Mucosa of stomach (tissue), 1 donor: Measurements from ENCODE around the gene GDF11.
A peak's percentile ranks its signal among the peaks of the same experiment; 100 is the strongest.

ENCODE experiments used
- H3K27me3 ChIP-seq: one replicate; pipeline ENCODE4 v1.7.0; 2013; ENCODE audit warnings: mild to moderate bottlenecking, low read length; ENCODE audit not compliant: control insufficient read depth, insufficient read depth
- H3K36me3 ChIP-seq: one replicate; pipeline ENCODE4 v1.7.0; 2013; ENCODE audit warnings: low read length; ENCODE audit not compliant: control insufficient read depth, insufficient read depth
- H3K4me1 ChIP-seq: one replicate; pipeline ENCODE4 v1.7.0; 2013; ENCODE audit warnings: mild to moderate bottlenecking, low read length; ENCODE audit not compliant: control insufficient read depth, insufficient read depth
- H3K4me3 ChIP-seq: one replicate; pipeline ENCODE4 v1.7.0; 2013; ENCODE audit warnings: low read length
- H3K9ac ChIP-seq: one replicate; pipeline ENCODE4 v1.7.0; 2013; ENCODE audit warnings: mild to moderate bottlenecking, low read length, moderate library complexity
- H3K9me3 ChIP-seq: one replicate; pipeline ENCODE4 v1.7.0; 2013; ENCODE audit warnings: mild to moderate bottlenecking, low read length, moderate library complexity; ENCODE audit not compliant: control insufficient read depth
- donor health status: Pancreatic carcinoma.

GDF11 gene

DNA sequence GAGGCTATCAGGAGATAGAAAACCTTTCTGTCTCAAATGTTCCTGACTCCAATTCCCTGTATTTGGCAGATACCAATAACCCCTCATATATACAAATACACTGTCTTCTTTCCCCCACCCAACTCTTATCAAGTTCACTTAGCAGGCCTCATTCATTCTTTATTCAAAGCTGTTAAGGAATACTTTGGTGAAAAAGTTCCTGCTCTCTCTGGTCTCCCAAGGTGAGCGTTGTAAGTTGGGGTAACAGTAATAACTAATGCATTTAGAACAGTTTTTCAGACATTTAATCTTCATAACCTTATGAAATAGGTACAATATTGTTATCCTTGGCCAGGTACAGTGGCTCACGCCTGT is 3.9 kb upstream of the GDF11 start:
- Histone ChIP-seq H3K4me3 (no peak overlapping the region), H3K9me3 (no peaks in the 10 kb centered on the region), H3K36me3 (no peaks in the 10 kb centered on the region), H3K9ac (no peak overlapping the region), H3K27me3 (peaks cover 13% of the 10 kb centered on the region), H3K4me1 (peaks cover 22% of the 10 kb centered on the region)

DNA sequence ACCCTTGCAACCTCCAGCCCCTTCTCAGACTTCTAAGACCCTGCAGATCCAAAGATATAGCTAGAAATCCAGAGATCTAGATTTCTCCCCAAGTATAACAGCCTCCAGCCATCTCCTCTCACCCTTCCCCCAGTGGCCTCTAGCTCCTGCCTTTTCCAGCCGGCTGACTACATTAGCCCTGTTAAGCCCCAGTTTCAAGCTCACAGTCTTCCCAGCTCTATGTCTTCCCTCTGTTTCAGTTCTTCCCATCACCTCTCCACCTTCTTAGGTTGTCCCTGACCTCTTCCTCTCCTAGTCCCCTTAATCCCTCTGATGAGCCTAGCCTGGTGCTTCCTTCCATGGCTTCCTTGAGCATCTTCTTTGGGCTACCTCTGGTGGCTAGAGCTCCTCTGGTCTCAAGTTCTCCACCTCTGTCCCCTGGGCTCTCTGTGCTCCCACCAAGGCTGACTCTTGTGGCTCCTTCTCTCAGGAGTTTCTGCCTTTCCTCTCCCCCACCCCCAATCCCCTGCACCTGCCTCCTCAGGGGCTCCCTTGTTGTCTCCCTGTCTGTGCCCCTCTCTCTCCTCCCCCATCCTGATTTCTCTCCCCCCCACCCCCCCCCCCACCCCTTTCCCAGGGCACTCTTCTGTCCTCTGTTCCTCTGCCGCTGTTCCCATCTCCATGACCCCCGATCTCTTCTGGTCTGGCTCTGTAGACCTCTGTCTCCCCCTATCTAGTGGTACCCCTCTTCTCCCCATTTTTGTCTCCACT is 816 bp upstream of the GDF11 start:
- H3K9me3 ChIP-seq = no peaks in the 10 kb centered on the region
- peaks cover 21% of the 10 kb centered on the region for H3K27me3 ChIP-seq
- no peaks in the 10 kb centered on the region for H3K36me3 ChIP-seq
- no peak overlapping the region for H3K9ac ChIP-seq
- H3K4me3 ChIP-seq = no peak overlapping the region
- peaks cover 23% of the 10 kb centered on the region for H3K4me1 ChIP-seq

DNA sequence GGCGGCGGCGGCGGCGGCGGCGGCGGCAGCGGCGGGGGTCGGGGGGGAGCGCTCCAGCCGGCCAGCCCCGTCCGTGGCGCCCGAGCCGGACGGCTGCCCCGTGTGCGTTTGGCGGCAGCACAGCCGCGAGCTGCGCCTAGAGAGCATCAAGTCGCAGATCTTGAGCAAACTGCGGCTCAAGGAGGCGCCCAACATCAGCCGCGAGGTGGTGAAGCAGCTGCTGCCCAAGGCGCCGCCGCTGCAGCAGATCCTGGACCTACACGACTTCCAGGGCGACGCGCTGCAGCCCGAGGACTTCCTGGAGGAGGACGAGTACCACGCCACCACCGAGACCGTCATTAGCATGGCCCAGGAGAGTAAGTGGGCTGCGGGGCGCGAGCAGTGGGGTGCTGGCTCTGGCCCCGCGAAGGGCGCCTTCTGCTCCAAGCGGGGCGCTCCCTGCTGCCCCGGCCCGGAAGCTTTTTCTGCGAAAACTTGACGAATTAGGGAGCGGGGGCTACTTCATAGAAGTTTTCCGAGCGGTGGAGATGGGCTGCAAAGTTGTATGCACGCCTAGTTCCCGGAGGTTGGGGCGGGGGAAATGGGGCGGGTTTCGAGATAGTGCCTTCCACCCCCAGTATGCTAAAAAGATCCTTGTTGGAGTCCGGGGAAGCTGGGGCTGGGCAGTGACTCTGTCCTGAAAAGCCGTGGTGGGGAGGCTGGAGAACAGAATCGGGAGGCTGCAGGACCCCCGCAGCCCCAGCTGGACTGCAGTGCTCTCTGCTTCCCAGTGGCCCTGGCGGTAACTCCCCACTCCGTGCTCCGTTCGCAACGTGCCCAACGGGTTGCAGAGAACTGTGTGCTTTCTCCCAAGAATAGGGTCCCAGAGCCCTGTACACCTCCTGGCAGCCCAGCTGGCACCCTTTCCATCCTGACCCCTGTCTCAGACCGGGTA is 751 bp downstream of the GDF11 start:
- H3K9me3 ChIP-seq = no peaks in the 10 kb centered on the region
- peaks cover 21% of the 10 kb centered on the region for H3K27me3 ChIP-seq
- H3K9ac ChIP-seq = peak overlapping the region; percentile 43
- H3K4me1 ChIP-seq = peaks cover 13% of the 10 kb centered on the region
- no peak overlapping the region for H3K4me3 ChIP-seq
- H3K36me3 ChIP-seq = no peaks in the 10 kb centered on the region

DNA sequence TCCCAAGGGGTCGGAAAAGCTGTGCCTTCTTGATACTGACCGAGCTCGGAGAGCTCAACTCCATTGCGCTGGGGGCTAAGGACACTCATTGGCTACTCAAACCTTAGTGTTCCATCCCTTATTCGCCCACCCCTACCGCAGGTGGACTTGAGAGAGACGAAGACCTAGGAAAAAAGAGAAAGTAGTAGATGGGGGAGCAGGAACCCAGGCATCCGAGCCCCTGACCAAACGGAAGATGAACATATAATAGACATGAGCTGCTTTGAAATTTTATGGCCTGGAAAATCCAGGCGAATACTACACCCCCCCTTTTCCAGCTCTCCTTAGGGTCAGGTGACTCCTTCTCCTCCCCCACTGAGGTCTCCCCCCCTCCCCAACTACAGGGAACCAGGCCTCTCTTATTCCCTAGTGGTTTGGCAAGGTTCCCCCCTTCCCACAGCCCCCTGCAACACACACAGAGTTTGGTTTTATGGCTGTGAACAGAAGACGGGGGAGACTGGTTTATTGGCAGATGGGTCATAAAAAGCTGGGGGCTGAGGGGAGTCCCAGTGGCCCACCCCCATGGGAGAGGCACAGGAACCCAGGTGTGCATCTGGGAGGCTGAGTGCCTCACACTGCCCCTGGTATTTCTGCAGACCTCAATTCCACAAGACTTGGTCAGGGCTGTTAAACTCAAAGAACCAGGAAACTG is 1.6 kb downstream of the GDF11 start:
- Histone ChIP-seq H3K4me3 (no peak overlapping the region), H3K36me3 (no peaks in the 10 kb centered on the region), H3K4me1 (peaks cover 13% of the 10 kb centered on the region), H3K9me3 (no peaks in the 10 kb centered on the region), H3K27me3 (peaks cover 21% of the 10 kb centered on the region), H3K9ac (peak overlapping the region; percentile 43)

DNA sequence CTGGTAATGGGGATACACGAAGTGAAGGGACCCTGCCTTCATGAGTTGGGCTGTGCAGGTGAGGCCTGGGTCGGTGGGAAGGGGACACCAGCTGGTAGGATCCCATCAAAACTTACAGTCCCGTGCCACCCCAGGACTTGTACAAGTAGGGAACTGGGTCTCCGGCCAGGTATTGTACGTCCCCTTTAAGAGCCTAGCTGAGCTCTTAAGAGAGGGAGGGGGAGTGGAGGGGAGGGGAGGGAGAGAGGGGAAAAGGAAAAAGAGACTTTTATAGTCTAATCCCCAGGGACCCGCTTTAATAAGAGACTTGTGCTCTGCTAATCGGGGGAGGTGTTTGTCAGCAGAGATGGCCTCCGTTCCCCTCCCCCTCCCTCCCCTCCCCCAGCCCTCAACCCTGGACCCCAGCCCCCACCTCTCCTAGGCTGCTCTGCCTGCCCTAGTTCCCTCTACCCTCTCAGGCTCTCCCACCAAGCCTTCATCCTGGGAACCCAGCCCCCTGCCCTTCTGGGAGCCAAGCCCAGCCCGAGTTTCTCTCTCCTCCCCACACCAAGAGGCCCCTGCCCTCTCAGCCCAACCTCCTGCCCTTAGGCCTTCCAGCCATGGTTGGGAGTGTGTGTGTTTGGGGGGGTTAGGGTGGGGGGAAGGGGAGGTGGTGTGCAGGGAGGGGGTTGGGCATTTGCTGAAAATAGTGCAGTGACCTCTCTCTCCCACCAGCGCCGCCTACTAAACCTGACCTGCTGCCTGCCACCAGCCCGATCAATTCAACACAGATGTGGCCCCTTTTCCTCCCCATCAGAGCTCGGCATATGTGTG is 2.6 kb downstream of the GDF11 start:
- Histone ChIP-seq H3K4me3 (no peak overlapping the region), H3K9ac (no peak overlapping the region), H3K9me3 (no peaks in the 10 kb centered on the region)

DNA sequence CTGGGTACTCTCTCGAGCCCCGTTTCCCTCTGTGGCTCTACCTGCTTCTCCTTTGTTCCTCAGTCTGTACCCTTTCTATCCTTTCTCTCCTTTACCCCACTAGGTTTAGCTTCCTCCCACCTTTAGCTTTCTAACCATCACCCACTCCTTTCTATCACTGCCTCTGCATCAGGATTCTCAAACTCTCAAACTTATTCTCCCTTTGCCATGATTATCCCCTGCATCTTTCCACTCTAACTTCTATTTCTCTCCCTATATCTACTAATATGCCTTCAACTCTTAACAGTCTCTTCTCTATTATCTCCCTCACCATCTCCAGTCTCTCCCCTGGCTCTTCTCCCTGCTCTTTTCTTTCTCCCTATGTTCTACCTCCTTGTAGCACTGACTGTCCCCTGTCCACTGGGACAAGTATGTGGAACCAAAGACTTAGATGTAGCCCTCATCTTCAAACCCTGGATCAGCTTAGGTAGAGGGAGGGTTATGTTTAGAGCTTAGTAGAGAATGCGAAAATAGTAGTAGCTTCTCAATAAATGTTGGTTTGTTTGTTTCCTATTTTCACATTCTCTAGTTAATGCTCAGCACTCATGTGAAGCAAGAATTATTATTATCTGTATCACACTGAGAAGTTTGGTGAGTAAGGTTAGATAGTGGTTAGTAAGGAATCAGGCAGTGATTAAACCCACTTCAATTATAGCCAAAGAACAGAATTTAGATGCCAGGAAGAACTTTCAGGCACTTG is 3.4 kb downstream of the GDF11 start:
- Histone ChIP-seq H3K9me3 (no peaks in the 10 kb centered on the region), H3K36me3 (no peaks in the 10 kb centered on the region), H3K4me1 (peaks cover 13% of the 10 kb centered on the region), H3K27me3 (peaks cover 21% of the 10 kb centered on the region), H3K9ac (no peak overlapping the region), H3K4me3 (no peak overlapping the region)

More for the DNA sequence above, 2.6 kb downstream of the GDF11 start:
- Histone ChIP-seq H3K36me3 (no peaks in the 10 kb centered on the region), H3K27me3 (peaks cover 21% of the 10 kb centered on the region), H3K4me1 (peaks cover 13% of the 10 kb centered on the region)

DNA sequence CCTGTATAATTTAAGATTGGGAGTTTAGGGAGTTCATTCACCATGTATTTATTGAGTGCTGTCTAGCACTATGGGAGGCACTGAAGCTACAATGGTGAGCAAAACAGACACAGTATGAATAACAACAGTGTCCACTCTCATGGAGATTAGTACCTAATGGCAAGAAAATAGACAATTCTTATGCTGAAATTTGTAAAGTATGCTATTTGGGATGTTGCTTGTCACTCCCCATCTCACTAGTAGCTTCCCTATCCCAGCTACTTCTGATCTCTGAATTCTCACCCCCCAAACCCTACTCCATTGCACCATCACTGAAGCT is 4.0 kb downstream of the GDF11 start:
- Histone ChIP-seq H3K9me3 (no peaks in the 10 kb centered on the region), H3K4me1 (peaks cover 13% of the 10 kb centered on the region), H3K36me3 (no peaks in the 10 kb centered on the region), H3K9ac (no peak overlapping the region), H3K4me3 (no peak overlapping the region), H3K27me3 (peaks cover 18% of the 10 kb centered on the region)

DNA sequence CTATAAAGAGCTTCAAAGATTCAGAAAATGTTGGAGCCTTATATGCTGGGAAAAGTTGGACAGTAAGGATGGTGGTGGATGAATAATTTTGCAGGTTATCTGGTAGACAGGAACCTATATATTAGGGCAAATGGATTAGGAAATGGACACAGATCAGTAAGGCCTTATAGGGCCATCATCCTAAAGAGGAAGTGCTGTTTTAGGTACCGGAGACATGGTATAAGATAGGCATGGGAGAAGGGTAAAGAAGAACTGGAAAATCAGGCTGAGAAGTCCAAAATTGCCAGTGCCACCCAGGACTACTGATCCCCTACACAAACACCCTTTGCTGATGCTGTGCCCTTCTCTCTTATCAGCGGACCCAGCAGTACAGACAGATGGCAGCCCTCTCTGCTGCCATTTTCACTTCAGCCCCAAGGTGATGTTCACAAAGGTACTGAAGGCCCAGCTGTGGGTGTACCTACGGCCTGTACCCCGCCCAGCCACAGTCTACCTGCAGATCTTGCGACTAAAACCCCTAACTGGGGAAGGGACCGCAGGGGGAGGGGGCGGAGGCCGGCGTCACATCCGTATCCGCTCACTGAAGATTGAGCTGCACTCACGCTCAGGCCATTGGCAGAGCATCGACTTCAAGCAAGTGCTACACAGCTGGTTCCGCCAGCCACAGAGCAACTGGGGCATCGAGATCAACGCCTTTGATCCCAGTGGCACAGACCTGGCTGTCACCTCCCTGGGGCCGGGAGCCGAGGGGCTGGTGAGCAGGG is 5.5 kb downstream of the GDF11 start:
- no peaks in the 10 kb centered on the region for H3K9me3 ChIP-seq
- H3K9ac ChIP-seq = no peak overlapping the region
- peaks cover 10% of the 10 kb centered on the region for H3K27me3 ChIP-seq
- peaks cover 10% of the 10 kb centered on the region for H3K4me1 ChIP-seq
- H3K4me3 ChIP-seq = no peak overlapping the region
- H3K36me3 ChIP-seq = no peaks in the 10 kb centered on the region

DNA sequence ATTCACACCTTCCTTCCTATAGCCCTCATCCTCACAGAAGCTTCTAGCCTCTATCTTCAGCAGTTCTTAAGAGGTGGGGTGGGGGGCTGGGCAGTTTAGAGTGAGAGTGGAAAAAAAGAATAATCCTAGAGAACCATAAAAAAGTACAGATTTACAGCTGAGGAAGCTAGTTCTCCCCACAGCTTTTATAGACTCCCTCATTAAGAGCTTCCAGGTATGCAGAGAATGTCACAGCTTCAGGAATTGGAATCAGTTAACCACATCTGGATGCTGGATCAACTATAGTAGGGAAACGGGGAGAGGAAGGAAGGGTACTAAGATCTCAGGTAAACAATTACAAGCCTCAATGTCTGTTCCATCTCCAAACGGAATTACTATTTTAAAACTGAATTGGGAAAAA is 12.3 kb downstream of the GDF11 start:
- Histone ChIP-seq H3K4me3 (no peak overlapping the region), H3K9me3 (no peaks in the 10 kb centered on the region), H3K9ac (no peak overlapping the region), H3K4me1 (no peaks in the 10 kb centered on the region), H3K27me3 (no peaks in the 10 kb centered on the region), H3K36me3 (peaks cover 11% of the 10 kb centered on the region)

DNA sequence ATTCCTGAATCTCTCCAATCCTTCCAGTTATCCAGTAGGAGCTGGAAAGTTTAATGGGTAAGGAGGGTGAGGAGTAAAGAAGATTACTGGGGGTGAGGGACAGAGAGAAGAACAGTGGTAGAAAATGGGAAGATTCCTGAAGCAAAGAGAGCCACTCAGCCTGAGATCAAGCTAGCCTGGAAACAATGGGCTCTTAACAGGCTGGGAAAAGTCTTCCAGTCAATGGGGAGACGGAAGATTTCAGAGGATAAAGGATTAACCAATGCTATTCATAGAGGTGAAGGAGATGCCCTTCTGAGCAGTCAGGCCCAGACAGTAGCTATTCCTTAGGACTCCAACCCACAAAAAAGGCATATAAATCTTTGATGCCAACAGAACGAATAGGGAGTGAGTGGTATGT is 14.8 kb downstream of the GDF11 start:
- H3K9ac ChIP-seq = no peak overlapping the region
- H3K4me1 ChIP-seq = no peaks in the 10 kb centered on the region
- H3K4me3 ChIP-seq = no peak overlapping the region
- H3K27me3 ChIP-seq = no peaks in the 10 kb centered on the region
- H3K9me3 ChIP-seq = no peaks in the 10 kb centered on the region
- peaks cover 11% of the 10 kb centered on the region for H3K36me3 ChIP-seq
